Ishikawa (cell line): ENCODE results near the gene POLD4.

Experiments
- CEBPB ChIP-seq: IDR thresholded peaks from 2 replicates; pipeline ENCODE4 v1.6.1; 2012
- CREB1 ChIP-seq: IDR thresholded peaks from 2 replicates; pipeline ENCODE4 v1.6.1; 2012; ENCODE audit warnings: low read depth
- EGR1 ChIP-seq: IDR thresholded peaks from 2 replicates; pipeline ENCODE4 v1.6.1; 2012
- EP300 ChIP-seq: IDR thresholded peaks from 2 replicates; pipeline ENCODE4 v1.6.1; 2012; ENCODE audit warnings: borderline replicate concordance
- FOXM1 ChIP-seq: IDR thresholded peaks from 2 replicates; pipeline ENCODE4 v1.6.1; 2012; ENCODE audit warnings: low read depth, borderline replicate concordance
- NFIC ChIP-seq: IDR thresholded peaks from 2 replicates; pipeline ENCODE4 v1.6.1; 2012
- RAD21 ChIP-seq: IDR thresholded peaks from 2 replicates; pipeline ENCODE4 v1.6.1; 2012; ENCODE audit warnings: low read depth
- REST ChIP-seq: IDR thresholded peaks from 2 replicates; pipeline ENCODE4 v1.6.1; 2012; ENCODE audit warnings: low read depth, mild to moderate bottlenecking
- TAF1 ChIP-seq: IDR thresholded peaks from 2 replicates; pipeline ENCODE4 v1.6.1; 2012; ENCODE audit warnings: low read depth, mild to moderate bottlenecking
- TCF12 ChIP-seq: IDR thresholded peaks from 2 replicates; pipeline ENCODE4 v1.6.1; 2012; ENCODE audit warnings: low read depth
- TEAD4 ChIP-seq: IDR thresholded peaks from 2 replicates; pipeline ENCODE4 v1.6.1; 2012
- YY1 ChIP-seq: IDR thresholded peaks from 2 replicates; pipeline ENCODE4 v1.6.1; 2012; ENCODE audit warnings: low read depth
- ZBTB7A ChIP-seq: IDR thresholded peaks from 2 replicates; pipeline ENCODE4 v1.6.1; 2012; ENCODE audit warnings: low read depth
- TF ChIP-seq, protein P1 (sequence below): IDR thresholded peaks from 2 replicates; pipeline ENCODE4 v1.6.1; 2012
- TF ChIP-seq, protein P2 (sequence below): IDR thresholded peaks from 2 replicates; pipeline ENCODE4 v1.6.1; 2012

The POLD4 gene

DNA sequence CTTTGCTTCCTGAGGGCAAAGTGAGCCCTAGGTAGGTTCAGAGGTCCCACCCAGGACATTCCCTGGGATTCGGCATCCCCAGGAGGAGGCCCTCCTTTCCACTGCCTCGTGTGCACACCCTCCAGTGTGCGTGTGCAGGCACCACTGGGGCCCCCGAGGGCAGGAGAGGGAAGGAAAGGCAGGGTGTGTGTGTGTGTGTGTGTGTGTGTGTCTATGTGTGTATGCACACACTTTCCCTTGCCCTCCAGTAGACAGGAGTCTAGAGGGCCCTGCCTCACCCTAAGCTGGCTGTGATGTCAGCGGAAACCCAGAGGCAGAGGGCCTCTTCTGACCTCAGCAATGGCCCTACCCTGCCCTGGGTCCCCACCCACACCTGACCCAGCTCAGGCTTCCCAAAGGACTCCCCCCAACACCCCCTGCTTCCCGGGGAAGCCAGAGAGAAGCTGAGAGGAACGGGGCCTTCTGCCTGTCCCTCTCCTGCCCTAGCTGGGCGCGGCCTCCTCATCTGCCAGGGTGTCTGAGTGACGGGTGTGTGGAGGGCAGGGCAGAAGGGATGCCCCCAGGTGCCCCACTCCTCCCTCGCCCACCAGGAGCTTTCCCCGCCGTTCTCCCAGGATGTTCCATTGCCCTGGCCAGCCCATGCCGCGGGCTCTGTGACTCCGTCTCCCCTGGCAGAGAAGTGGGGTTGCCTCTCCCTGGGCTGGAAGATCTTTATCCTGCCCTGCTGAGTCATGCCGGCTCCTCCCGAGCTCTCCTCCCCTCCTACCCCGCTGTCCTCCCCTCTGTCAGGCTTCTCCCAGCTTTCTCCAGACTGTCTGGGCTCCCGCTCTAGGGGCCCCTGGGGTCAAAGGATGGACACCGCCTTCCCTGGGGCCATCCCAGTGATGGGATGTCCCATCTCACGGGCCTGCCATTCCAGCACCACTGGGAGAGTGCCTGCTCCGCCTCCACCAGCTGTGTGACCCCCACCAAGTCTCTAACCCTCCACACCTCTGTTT, 26.0 kb upstream of the POLD4 start:
- TF ChIP-seq YY1 (no peak), TEAD4 (no peak), FOXM1 (no peak), EGR1 (no peak), RAD21 (no peak), NFIC (no peak), TCF12 (no peak), TAF1 (no peak), CREB1 (no peak), CEBPB (no peak), REST (no peak), EP300 (no peak), ZBTB7A (no peak)
- TF ChIP-seq, protein P1, sequence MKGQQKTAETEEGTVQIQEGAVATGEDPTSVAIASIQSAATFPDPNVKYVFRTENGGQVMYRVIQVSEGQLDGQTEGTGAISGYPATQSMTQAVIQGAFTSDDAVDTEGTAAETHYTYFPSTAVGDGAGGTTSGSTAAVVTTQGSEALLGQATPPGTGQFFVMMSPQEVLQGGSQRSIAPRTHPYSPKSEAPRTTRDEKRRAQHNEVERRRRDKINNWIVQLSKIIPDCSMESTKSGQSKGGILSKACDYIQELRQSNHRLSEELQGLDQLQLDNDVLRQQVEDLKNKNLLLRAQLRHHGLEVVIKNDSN, result no peak
- TF ChIP-seq, protein P2, sequence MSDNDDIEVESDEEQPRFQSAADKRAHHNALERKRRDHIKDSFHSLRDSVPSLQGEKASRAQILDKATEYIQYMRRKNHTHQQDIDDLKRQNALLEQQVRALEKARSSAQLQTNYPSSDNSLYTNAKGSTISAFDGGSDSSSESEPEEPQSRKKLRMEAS, result no peak

DNA sequence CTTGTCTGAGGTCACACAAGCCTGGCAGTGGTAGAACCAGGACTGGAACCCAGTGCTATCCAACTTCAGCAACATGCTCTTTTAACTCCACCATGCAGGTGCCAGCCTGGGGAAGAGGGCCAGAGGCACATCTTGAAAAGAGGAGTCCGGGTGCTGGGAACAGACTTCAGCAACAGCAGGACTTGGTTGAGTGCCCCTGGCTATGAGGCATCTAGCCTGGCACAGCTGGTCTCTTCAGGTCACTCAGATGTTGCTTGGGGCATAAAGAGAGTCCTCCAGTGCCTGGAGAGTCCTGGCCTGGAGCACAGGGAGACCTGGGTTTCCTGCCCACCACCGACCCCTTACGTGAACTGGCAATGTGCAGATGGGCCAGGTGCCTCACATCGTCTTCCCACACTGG, 25.2 kb upstream of the POLD4 start:
- TF ChIP-seq EP300, result no peak

DNA sequence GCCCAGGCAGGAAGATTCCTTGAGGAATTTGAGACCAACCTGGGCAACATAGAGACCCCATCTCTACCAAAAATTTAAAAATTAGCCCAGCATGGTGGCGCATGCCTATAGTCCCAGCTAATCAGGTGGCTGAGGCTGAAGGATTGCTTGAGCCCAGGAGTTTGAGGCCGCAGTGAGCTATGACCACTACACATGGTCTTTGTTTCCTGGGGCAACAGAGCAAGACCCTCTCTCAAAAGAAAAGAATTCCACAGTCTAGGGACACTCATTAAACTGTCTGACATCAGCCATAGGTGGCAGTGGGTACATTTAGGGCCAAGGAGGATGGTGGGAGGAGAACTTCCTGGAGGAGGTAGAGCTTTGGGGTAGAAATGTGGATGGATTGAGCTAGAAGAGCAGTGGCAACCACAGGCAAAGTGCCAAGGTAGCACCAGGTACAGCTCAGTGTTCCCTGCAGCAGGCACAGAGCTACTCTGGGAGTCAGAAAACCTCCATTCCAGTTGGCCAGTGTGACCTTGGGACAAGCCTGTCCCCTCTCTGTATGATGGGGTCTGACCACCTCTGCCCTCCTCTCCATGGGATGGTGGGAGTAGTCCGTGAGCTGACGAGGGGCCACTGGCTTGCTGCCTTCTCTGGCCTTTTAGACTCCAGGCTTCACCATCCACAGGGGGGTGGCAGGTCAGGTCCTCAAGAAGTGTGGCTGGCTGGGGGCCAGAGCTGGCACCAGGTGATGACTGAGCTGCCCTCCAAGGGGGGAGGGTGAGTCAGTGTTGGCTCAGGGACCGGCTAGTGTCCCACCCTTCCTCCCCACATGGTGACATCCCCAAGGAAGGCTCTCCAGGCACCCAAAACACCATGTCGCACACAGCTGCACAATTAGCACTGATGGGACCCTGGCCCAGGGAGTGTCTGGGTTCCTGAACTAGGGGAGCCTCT, 23.8 kb upstream of the POLD4 start:
- TF ChIP-seq ZBTB7A (no peak), TCF12 (no peak), FOXM1 (no peak), YY1 (no peak), RAD21 (no peak), EGR1 (no peak), NFIC (peak; percentile 77), TEAD4 (no peak), CEBPB (no peak), REST (no peak), EP300 (peak; percentile 42; the same call in 1 of the 2 replicates), TAF1 (no peak)
- TF ChIP-seq, protein P1, result no peak
- TF ChIP-seq, protein P2, result no peak; the same call in 1 of the 2 replicates

DNA sequence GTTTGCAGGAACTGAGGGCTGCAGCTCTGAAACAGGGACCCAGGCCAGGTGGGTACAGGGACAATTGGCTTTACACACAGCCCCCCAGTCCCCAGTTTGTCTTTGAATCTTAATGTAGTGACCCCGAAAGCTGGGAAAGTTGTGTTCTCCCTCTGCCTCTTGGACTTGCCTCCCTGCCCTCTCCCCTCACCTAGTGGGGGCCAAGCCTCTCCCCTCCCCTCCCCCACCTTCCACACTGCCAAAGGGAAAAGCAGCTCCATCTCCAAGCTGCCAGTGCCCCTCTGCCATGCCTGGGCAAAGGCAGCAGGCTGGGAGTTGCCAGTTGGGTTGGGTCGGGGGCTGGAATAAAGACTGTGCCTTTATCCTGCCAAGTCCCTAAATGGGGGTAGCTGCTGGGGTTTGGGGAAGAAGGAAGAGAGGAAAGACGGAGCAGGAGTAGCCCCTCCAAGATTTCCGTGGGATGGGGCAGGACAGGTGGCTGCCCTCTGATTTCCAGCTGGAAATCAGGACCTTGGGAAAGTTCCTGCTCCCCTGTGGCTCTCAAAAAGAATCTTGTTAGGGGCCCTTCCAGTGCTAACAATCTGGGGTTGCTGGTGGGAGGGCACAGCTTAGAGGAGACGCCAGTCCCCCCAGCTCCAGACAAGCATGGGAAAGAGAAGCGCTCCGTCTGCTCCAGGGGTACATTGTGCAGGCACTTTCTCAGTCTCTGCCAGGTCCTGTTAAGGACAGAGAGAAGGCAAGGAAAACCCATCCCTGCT, 22.9 kb upstream of the POLD4 start:
- TF ChIP-seq CEBPB, result no peak
- no peak for TF ChIP-seq FOXM1
- TF ChIP-seq, protein P1, result no peak
- no peak for TF ChIP-seq ZBTB7A
- no peak for TF ChIP-seq CREB1
- TF ChIP-seq TEAD4, result no peak
- no peak for TF ChIP-seq NFIC
- TF ChIP-seq TCF12, result no peak
- TF ChIP-seq TAF1, result no peak
- no peak for TF ChIP-seq EP300
- no peak for TF ChIP-seq REST
- no peak for TF ChIP-seq EGR1
